Activated T-helper 1 cell treated with anti-CD3 and anti-CD28 coated beads, Interleukin-12 subunit alpha, Interleukin-12 subunit beta, Interleukin-2, Interleukin-4 antibody, amounts not matched to agents 30 ng/mL and 10 ng/mL and 1 ng/mL, durations not matched to agents 14 hours and 24 hours and 36 hours (primary cell): ENCODE measurements around the gene GJB4. TPM values are rescaled to one million over a fixed set of nuclear protein-coding genes. Genes with fewer than 3 reads are reported as not detected.
A peak's percentile ranks its signal among the peaks of the same experiment; 100 is the strongest.

Experiments
- DNase-seq: peaks from one replicate; pipeline ENCODE4 v3.0.0; 2021; ENCODE audit warnings: low spot score
- H3K27ac Mint-ChIP-seq: one replicate; pipeline ENCODE4 v1.8.0; 2021; ENCODE audit warnings: mild to moderate bottlenecking, mixed read lengths
- H3K27me3 Mint-ChIP-seq: one replicate; pipeline ENCODE4 v1.8.0; 2022; ENCODE audit warnings: mild to moderate bottlenecking, moderate library complexity, mixed read lengths; ENCODE audit not compliant: insufficient read depth
- H3K36me3 Mint-ChIP-seq: one replicate; pipeline ENCODE4 v1.8.0; 2021; ENCODE audit warnings: low read depth, mixed read lengths
- H3K4me1 Mint-ChIP-seq: one replicate; pipeline ENCODE4 v1.8.0; 2021; ENCODE audit warnings: low read depth, mixed read lengths
- H3K4me3 Mint-ChIP-seq: one replicate; pipeline ENCODE4 v1.8.0; 2021; ENCODE audit warnings: mild to moderate bottlenecking, moderate library complexity, mixed read lengths
- H3K9me3 Mint-ChIP-seq: one replicate; pipeline ENCODE4 v1.8.0; 2021; ENCODE audit warnings: mixed read lengths
- intact Hi-C: fragments of 100-400 bp; cut with micrococcal nuclease; formaldehyde crosslinking; loops from one replicate; pipeline ENCODE4 v1.15.1; 2024
- total RNA-seq: library from RNA; stranded (reverse); gene quantifications from 2 replicates; pipeline ENCODE4 v1.2.3, GENCODE V29; 2022

The GJB4 gene
- total RNA-seq, 1 donor from 2014 or later, result not detected

DNA sequence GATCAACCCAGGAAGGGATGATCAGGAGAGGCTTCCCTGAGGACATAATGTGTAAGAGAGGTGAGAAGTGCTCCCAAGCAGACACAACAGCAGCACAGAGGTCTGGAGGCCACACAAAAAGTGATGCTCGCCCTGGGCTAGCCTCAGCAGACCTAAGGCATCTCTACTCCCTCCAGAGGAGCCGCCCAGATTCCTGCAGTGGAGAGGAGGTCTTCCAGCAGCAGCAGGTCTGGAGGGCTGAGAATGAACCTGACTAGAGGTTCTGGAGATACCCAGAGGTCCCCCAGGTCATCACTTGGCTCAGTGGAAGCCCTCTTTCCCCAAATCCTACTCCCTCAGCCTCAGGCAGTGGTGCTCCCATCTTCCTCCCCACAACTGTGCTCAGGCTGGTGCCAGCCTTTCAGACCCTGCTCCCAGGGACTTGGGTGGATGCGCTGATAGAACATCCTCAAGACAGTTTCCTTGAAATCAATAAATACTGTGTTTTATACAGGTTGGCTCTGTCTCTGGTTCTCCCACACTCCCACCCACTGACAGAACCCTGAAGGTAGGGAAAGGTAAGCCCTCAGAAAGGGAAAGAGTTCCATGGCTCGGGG, 26.4 kb downstream of the GJB4 start:
- Mint-ChIP-seq H3K4me3 (no peak overlapping the region), H3K27me3 (peaks cover 26% of the 10 kb centered on the region), H3K36me3 (no peaks in the 10 kb centered on the region), H3K27ac (no peak overlapping the region), H3K9me3 (no peaks in the 10 kb centered on the region), H3K4me1 (peaks cover 22% of the 10 kb centered on the region)
- intact Hi-C loops, result loop anchor here (1.0 to 5.0 kb wide), 4 partner anchors 66 to 406 kb away; partner anchors contain the start of genes SFPQ and TMEM35B
- no peak for DNase-seq

DNA sequence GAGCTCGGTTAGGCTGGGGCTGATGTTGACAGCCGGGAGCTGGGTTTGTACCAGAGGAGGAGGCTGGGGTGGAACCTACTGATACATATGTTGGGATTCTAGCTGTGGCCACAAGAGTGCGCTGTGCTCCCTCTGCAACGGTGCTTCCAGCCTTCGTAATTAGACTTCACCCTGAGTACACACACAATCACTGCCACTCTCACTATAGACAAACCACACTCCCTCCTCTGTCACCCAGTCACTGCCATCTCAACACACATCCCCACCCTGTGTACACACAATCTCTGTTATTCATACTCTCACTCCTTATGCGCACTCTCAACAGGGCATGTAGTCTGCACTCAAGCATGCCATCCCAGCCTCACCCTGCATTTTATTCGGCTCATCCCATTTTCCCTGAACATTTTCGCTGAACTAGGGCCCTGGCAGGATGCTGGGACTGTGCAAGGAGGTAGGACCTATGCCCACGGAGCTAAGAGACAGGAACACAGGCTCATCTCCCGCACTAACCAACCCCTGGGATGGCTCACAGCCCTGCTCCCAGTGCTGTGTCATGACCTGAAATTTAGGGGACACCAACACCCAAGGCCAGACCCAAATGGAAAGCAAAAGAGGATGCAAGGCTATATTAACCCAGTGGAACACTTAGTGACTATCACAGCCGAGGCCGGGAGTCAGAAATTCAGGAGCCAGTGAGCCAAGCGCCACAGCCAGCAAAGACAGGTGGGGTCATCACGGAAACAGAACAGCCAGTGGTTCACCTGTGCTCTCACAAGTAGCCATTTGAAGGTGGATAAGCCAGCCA, 27.2 kb downstream of the GJB4 start:
- H3K9me3 Mint-ChIP-seq, result no peaks in the 10 kb centered on the region
- intact Hi-C loops, result loop anchor here (1.0 to 5.0 kb wide), 4 partner anchors 66 to 406 kb away; partner anchors contain the start of genes SFPQ and TMEM35B
- peaks cover 29% of the 10 kb centered on the region for H3K27me3 Mint-ChIP-seq
- no peak overlapping the region for H3K27ac Mint-ChIP-seq
- H3K4me1 Mint-ChIP-seq, result peaks cover 25% of the 10 kb centered on the region
- H3K36me3 Mint-ChIP-seq, result no peaks in the 10 kb centered on the region
- H3K4me3 Mint-ChIP-seq, result no peak overlapping the region
- peak; percentile 47 for DNase-seq

DNA sequence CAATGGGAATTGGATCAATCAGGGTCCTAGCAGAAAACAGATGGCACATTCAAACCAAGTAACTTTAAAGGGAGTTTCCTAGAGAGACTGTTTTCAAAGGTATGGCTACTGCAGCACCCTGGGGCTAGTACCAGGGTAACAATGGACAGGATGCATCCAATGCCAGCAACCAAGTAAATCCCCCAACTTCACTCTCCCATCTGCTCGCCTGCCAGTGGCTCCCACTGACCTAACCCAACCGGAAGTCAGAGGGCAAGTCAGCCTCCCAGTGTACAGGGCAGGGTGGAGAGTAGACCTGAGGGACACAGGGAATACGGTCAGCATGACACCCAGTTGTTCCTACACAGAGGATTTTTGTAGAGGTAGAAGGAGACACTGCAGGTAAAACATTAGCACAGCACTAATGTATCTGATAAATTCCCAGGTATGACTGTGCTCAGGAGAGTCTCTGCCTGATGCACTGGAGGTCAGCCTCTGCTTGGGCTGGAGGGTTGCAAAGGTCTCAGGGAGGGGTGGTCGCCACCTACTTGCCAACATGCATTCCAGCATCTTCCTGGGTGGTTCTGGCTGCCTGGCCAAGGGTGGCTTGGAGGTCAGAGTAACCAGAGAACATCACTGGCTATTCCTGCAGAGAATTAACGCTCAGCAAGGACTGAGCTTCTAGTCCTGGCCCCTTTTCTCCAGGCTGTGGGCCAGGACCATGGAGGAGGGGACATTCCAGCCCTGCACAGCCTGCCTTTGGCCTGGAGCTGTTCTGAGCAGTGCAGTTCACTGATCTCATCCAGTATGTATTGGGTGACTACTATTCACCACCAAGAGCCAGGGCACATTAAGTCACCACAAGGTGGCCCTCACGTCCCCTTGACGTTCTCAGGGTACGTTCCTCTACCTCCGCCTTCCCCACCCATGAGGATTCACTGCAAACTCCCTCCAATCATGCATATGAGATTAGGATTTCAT, 28.2 kb downstream of the GJB4 start:
- peaks cover 20% of the 10 kb centered on the region for H3K27me3 Mint-ChIP-seq
- H3K4me1 Mint-ChIP-seq, result peaks cover 34% of the 10 kb centered on the region
- no peak overlapping the region for H3K27ac Mint-ChIP-seq
- no peaks in the 10 kb centered on the region for H3K9me3 Mint-ChIP-seq
- H3K4me3 Mint-ChIP-seq, result no peak overlapping the region
- no peak for DNase-seq
- intact Hi-C loops, result loop anchor here (5.0 kb wide), 1 partner anchor 405 kb away; the partner anchor contains the start of gene SFPQ
- H3K36me3 Mint-ChIP-seq, result no peaks in the 10 kb centered on the region

DNA sequence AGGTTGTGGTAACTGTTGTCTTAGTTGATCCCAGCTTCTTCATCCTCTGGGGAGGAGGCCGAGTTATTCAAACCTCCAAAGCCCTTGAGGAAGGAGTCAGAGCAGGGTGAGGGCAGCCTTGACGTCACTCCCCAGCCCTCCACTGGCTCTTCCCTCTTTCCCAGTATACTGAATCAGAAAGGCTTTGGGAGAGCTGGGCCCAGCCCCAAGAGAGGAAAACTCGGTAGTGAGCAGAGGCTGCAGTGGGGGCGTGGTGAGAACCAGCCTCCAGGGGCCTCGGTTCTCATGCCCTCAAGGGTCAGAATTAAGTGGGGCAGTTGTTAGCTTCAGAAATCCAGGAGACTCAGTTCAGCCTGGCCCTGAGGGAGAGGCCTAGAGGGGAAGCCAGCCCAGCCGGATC, 31.4 kb downstream of the GJB4 start:
- Mint-ChIP-seq H3K4me3 (no peak overlapping the region), H3K27ac (no peak overlapping the region), H3K27me3 (peaks cover 8% of the 10 kb centered on the region), H3K36me3 (no peaks in the 10 kb centered on the region), H3K4me1 (peaks cover 34% of the 10 kb centered on the region), H3K9me3 (no peaks in the 10 kb centered on the region)
- intact Hi-C loops, result no loop called here
- DNase-seq, result no peak

DNA sequence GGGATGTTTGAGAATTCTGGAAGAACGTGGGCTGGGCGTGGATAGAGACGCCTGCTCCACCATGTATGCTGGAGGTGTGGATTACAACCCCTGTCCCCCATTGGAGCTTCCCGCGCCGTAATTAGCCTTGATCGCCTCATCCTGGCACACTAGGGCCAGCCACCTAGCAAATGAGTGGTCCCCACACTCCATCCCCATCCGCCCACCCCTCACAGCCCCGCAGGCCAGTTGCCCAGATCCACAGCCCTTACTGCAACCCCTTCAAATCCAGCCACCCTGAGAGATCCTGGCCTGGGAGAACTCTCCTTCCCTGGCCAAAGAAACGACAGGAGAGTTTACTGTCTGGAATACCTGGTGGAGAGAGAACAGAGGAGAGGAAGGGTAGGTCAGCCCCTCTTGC, 32.9 kb downstream of the GJB4 start:
- Mint-ChIP-seq H3K27me3 (peaks cover 8% of the 10 kb centered on the region), H3K36me3 (no peaks in the 10 kb centered on the region), H3K9me3 (no peaks in the 10 kb centered on the region), H3K4me3 (peak overlapping the region; percentile 34), H3K4me1 (peaks cover 28% of the 10 kb centered on the region), H3K27ac (no peak overlapping the region)
- DNase-seq, result no peak
- intact Hi-C loops, result no loop called here

DNA sequence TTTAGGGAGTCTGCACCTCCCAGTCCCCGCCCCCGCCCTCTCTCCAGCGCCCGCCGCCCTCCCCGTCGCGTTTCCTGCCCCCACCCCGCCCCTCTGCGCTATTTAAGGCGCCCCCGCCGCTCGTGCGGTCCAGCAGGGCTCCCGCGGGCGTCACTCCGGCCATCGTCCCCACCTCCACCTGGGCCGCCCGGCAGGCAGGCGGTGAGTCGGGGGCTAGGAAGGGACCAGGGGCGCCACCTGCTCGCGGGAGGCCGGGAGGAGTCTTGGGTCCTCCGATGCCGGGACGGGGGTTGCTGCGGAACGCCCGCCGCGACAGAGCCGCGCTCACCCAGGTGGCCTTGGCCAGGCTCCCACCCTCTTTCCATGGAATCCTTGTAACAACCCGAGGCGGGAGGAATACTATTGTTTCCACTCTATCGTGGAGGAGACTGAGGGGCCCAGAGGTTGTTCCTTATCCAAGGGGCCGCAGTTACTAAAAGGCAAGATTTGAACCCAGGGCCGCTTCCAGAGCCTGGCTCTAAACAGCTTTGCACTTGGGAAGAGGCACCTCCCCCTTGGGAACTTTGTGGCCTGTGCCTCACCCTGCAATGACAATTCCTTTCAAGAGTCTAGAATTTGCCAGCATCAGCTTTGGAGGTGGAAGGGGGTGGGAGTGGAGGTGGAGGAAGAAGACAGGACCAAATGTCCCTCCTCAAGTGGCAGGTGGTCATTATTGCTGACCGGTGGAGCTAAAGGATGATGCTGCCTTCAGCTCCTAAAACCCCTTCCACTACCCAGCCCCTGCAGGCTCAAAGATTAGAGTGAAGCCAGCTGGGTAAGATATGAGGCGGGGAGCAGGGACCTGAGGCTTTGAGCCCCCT, 33.6 kb downstream of the GJB4 start, which contains the start of gene GJA4:
TSS of gene GJA4 (plus strand) at position 132 of the 860 bp plus-strand sequence. CDS start 1,215 bp downstream, outside the sequence.
- H3K4me1 Mint-ChIP-seq, result peaks cover 28% of the 10 kb centered on the region
- no peaks in the 10 kb centered on the region for H3K9me3 Mint-ChIP-seq
- no peak within 1 kb of the TSS for H3K27ac Mint-ChIP-seq
- H3K4me3 Mint-ChIP-seq, result peak within 1 kb of the TSS; percentile 34
- DNase-seq, result no peak
- intact Hi-C loops, result no loop called here
- H3K27me3 Mint-ChIP-seq, result peaks cover 7% of the 10 kb centered on the region
- no peaks in the 10 kb centered on the region for H3K36me3 Mint-ChIP-seq

DNA sequence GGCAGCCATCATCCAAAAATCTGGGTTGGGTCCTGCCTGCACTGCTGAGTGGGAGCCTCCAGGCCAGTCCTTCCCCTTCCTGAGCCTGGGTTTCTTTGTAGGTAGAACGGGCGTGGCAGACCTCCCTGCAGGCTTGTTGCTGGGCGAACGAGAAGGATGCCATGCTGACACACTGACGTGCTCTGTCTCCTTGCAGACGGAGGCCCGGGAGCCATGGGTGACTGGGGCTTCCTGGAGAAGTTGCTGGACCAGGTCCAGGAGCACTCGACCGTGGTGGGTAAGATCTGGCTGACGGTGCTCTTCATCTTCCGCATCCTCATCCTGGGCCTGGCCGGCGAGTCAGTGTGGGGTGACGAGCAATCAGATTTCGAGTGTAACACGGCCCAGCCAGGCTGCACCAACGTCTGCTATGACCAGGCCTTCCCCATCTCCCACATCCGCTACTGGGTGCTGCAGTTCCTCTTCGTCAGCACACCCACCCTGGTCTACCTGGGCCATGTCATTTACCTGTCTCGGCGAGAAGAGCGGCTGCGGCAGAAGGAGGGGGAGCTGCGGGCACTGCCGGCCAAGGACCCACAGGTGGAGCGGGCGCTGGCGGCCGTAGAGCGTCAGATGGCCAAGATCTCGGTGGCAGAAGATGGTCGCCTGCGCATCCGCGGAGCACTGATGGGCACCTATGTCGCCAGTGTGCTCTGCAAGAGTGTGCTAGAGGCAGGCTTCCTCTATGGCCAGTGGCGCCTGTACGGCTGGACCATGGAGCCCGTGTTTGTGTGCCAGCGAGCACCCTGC, 34.7 kb downstream of the GJB4 start:
- Mint-ChIP-seq H3K27ac (no peak overlapping the region), H3K4me1 (peaks cover 27% of the 10 kb centered on the region), H3K36me3 (no peaks in the 10 kb centered on the region), H3K4me3 (no peak overlapping the region), H3K9me3 (no peaks in the 10 kb centered on the region), H3K27me3 (peaks cover 8% of the 10 kb centered on the region)
- intact Hi-C loops, result no loop called here
- no peak for DNase-seq

DNA sequence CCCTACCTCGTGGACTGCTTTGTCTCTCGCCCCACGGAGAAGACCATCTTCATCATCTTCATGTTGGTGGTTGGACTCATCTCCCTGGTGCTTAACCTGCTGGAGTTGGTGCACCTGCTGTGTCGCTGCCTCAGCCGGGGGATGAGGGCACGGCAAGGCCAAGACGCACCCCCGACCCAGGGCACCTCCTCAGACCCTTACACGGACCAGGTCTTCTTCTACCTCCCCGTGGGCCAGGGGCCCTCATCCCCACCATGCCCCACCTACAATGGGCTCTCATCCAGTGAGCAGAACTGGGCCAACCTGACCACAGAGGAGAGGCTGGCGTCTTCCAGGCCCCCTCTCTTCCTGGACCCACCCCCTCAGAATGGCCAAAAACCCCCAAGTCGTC, 35.2 kb downstream of the GJB4 start:
- H3K36me3 Mint-ChIP-seq, result no peaks in the 10 kb centered on the region
- intact Hi-C loops, result no loop called here
- no peak for DNase-seq
- no peak overlapping the region for H3K4me3 Mint-ChIP-seq
- peaks cover 8% of the 10 kb centered on the region for H3K27me3 Mint-ChIP-seq
- peaks cover 22% of the 10 kb centered on the region for H3K4me1 Mint-ChIP-seq
- no peaks in the 10 kb centered on the region for H3K9me3 Mint-ChIP-seq
- H3K27ac Mint-ChIP-seq, result no peak overlapping the region

DNA sequence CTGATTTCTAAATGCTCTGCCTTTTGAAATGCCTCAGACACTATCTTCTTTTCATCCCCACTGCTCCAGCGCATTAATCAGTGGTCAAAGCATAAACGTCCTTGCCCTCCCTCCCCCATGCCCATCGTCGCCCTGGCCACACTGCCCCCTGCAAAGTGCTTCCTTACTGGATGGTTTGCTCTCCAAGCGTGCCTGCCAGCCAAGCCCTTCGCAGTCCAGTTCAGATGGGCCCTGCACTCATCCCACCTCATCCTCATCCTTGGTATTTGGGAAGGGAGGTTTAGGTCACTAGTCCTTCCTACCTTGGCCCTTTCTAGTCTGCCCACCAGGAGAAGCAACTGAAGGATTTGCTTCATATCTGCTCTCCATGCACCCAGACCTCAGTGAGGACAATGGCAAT, 36.4 kb downstream of the GJB4 start:
- Mint-ChIP-seq H3K4me1 (peaks cover 22% of the 10 kb centered on the region), H3K27ac (no peak overlapping the region)
- no peak for DNase-seq

DNA sequence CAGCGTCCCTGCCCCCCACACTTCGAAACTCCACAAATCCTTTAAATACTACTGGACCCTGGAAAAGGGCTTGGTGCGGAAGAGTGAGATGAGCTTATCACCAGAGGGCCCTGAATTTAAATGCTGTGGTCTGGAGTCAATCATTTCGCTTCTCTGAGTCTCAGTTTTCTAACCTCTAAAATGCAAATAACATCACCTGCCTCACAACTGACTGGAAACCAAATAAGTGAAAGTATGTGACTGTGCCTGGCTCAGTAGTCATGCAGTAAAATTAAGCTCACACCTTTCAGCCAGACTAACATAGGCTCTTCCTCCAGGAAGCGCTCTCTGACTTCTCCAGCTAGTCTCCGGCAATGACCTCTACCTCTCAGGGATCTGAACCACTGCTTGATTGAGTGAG, 37.5 kb downstream of the GJB4 start:
- H3K36me3 Mint-ChIP-seq, result no peaks in the 10 kb centered on the region
- no peak for DNase-seq
- H3K27me3 Mint-ChIP-seq, result peaks cover 5% of the 10 kb centered on the region
- intact Hi-C loops, result no loop called here
- H3K27ac Mint-ChIP-seq, result no peak overlapping the region
- H3K4me3 Mint-ChIP-seq, result no peak overlapping the region
- peaks cover 19% of the 10 kb centered on the region for H3K4me1 Mint-ChIP-seq
- H3K9me3 Mint-ChIP-seq, result no peaks in the 10 kb centered on the region

More for the DNA sequence above, 36.4 kb downstream of the GJB4 start:
- no peaks in the 10 kb centered on the region for H3K36me3 Mint-ChIP-seq
- peaks cover 8% of the 10 kb centered on the region for H3K27me3 Mint-ChIP-seq
- no peak overlapping the region for H3K4me3 Mint-ChIP-seq
- intact Hi-C loops, result no loop called here
- H3K9me3 Mint-ChIP-seq, result no peaks in the 10 kb centered on the region

DNA sequence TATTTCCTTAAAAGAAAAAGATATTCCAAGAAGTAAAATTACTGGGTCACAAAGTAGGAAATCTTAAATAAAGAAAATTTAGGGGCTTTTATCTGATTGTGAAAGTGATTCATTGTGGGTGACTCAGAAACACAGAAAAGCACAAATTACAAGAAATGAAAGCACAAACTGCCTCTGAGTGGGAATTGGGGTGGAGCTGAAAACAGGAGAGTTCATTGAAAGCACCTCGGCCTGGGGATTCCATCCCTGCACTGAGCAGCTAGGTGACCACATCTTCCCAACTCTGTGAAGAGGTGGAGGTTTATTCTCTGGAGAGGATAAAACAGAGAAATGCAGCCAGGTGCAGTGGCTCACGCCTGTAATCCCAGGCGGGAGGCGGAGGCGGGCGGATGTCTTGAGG, 40.7 kb downstream of the GJB4 start:
- Mint-ChIP-seq H3K4me3 (no peak overlapping the region), H3K27me3 (peaks cover 2% of the 10 kb centered on the region), H3K36me3 (no peaks in the 10 kb centered on the region), H3K9me3 (peaks cover 3% of the 10 kb centered on the region), H3K4me1 (peaks cover 12% of the 10 kb centered on the region), H3K27ac (no peak overlapping the region)
- no peak for DNase-seq
- intact Hi-C loops, result no loop called here
